PFSK-1 (cell line): ENCODE data around the gene OSBPL8.

Experiments used
- POLR2AphosphoS5 ChIP-seq: IDR thresholded peaks from 2 replicates; pipeline ENCODE4 v1.6.1; 2012; ENCODE audit warnings: low read depth, mild to moderate bottlenecking, control low read depth, low read length, moderate library complexity
- TAF1 ChIP-seq: IDR thresholded peaks from 2 replicates; pipeline ENCODE4 v1.6.1; 2012; ENCODE audit warnings: low read length, control low read depth, borderline replicate concordance; ENCODE audit not compliant: insufficient read depth
- TF ChIP-seq, protein P1 (sequence below), 2 experiments: IDR thresholded peaks; 2 replicates each; pipeline versions ENCODE4 v1.6.1 to v1.8.0; 2011 to 2012; ENCODE audit warnings: low read depth in 2 of 2, low read length in 2 of 2, control low read depth in 1 of 2, inconsistent platforms in 1 of 2, mild to moderate bottlenecking in 1 of 2, moderate library complexity in 1 of 2; ENCODE audit not compliant: insufficient read depth in 1 of 2

DNA sequence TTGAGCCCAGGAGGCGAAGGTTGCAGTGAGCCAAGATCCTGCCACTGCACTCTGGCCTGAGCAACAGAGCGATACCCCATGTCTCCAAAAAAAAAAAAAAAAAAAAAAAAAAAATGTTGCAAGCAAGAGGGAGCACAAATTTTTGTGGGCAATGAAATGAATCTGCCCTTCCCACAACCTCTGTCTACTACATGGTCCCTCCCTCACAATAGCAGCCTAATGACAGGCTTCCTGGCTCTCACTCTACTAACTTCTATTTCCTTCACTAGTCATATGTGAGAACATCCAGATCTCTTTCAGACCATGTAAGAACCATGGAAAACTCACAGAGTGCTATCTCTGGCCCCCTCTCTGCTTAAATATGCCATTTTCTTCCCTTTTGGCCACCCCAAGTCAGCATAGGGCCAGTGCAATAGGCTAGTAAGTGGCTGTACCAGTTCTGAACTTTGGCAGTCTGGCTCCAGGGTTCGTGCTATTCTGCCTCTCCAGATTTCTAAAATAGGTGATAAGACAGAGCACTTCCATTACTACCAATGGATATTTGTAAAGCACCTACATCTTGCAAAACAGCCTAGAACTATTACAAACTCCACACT lies 7.1 kb downstream of the OSBPL8 start:
- TF ChIP-seq POLR2AphosphoS5: no peak
- no peak for TF ChIP-seq TAF1
- TF ChIP-seq, protein P1, sequence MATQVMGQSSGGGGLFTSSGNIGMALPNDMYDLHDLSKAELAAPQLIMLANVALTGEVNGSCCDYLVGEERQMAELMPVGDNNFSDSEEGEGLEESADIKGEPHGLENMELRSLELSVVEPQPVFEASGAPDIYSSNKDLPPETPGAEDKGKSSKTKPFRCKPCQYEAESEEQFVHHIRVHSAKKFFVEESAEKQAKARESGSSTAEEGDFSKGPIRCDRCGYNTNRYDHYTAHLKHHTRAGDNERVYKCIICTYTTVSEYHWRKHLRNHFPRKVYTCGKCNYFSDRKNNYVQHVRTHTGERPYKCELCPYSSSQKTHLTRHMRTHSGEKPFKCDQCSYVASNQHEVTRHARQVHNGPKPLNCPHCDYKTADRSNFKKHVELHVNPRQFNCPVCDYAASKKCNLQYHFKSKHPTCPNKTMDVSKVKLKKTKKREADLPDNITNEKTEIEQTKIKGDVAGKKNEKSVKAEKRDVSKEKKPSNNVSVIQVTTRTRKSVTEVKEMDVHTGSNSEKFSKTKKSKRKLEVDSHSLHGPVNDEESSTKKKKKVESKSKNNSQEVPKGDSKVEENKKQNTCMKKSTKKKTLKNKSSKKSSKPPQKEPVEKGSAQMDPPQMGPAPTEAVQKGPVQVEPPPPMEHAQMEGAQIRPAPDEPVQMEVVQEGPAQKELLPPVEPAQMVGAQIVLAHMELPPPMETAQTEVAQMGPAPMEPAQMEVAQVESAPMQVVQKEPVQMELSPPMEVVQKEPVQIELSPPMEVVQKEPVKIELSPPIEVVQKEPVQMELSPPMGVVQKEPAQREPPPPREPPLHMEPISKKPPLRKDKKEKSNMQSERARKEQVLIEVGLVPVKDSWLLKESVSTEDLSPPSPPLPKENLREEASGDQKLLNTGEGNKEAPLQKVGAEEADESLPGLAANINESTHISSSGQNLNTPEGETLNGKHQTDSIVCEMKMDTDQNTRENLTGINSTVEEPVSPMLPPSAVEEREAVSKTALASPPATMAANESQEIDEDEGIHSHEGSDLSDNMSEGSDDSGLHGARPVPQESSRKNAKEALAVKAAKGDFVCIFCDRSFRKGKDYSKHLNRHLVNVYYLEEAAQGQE (IDR thresholded peaks at IDR 0.05; ENCODE audit: insufficient read depth in 1 of 2, low read depth in 2 of 2, low read length in 2 of 2): no peak
